ENCODE measurements around the gene ADAMTSL5.

DNA sequence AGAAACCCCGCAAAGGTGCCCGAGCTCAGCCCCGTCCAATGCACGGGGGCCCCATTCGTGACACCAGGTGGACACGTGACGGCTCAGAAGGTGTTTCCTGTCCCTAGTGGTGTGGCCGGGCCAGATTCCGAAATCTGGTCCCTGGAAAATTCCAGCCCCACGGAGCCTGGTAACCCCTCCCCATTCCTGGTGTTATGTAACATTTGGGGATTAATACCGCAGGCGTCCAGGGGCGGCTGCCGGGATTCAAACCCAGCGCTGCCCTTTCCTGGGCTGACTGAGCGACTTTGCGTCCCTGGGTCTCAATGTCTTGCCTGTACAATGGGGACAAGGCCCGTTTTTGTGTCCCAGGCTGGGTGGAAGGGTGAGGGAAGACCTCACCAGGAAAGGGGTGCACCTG, 10.0 kb upstream of the ADAMTSL5 start:
- TF ChIP-seq, protein P1, sequence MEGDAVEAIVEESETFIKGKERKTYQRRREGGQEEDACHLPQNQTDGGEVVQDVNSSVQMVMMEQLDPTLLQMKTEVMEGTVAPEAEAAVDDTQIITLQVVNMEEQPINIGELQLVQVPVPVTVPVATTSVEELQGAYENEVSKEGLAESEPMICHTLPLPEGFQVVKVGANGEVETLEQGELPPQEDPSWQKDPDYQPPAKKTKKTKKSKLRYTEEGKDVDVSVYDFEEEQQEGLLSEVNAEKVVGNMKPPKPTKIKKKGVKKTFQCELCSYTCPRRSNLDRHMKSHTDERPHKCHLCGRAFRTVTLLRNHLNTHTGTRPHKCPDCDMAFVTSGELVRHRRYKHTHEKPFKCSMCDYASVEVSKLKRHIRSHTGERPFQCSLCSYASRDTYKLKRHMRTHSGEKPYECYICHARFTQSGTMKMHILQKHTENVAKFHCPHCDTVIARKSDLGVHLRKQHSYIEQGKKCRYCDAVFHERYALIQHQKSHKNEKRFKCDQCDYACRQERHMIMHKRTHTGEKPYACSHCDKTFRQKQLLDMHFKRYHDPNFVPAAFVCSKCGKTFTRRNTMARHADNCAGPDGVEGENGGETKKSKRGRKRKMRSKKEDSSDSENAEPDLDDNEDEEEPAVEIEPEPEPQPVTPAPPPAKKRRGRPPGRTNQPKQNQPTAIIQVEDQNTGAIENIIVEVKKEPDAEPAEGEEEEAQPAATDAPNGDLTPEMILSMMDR (CRISPR knock-in tag; IDR thresholded peaks at IDR 0.05) = no peak
- TF ChIP-seq ADNP (CRISPR knock-in tag; IDR thresholded peaks at IDR 0.05) (no peak), MEF2D (CRISPR knock-in tag; IDR thresholded peaks at IDR 0.05) (no peak)

Data from HepG2 (cell line).